COLO668 (cell line): Measurements from ENCODE around the gene KCNH3.
"Not testable (repeated sequence)": the region's sequence is repeated elsewhere in the genome, so short reads cannot be mapped to it uniquely, and the experiment has no call there.

ENCODE experiments used
- DNase-seq: peaks from one replicate; lab custom pipeline; 2025; ENCODE audit not compliant: unreplicated experiment; lab: John Stamatoyannopoulos, UW

Gene KCNH3

GRCh38 chr12:49527361-49528130 lies 11.3 kb upstream of the KCNH3 start:
- DNase-seq = no peak

- no peak for DNase-seq
Observed at GRCh38 chr12:49529414-49529813, 9.4 kb upstream of the KCNH3 start.

DNA sequence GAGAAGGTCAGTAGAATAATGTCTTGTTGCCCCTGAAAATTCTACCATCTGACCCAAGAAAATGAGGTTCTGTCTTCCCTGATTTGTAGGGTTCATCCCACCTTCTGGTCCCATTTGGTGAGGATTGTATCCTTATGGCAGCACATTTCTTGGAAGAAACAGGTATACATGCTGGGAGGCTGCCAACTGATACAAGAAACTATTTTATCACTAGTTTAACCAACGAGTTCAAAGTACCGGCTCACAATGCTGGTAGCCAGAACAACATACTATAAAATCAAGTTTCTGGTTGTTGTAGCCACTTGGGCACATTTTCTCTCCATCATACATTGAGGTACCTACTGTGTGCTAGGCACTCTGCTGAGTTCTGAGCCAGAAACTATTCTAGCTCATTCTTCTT lies 7.1 kb upstream of the KCNH3 start:
- no peak for DNase-seq

DNA sequence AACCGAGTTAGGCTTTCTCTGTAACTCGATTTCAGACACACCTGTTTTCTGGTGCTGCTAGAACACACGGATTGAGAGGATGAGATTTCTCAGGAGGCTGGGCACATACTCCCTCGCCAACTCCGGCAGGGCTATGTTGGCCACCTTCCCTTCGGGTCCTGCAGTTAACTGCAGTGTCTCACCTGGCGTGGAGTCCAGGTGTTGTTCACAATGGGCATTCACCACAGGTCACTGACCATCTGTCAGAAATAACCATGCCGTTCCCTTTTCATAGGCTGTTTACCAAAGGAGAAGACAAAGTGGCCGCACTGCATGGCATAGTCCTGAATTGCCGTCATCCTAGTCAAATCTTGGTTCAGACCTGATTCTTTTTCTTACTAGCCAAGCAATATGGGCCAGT lies 5.5 kb upstream of the KCNH3 start:
- DNase-seq = peak; percentile 41

DNA sequence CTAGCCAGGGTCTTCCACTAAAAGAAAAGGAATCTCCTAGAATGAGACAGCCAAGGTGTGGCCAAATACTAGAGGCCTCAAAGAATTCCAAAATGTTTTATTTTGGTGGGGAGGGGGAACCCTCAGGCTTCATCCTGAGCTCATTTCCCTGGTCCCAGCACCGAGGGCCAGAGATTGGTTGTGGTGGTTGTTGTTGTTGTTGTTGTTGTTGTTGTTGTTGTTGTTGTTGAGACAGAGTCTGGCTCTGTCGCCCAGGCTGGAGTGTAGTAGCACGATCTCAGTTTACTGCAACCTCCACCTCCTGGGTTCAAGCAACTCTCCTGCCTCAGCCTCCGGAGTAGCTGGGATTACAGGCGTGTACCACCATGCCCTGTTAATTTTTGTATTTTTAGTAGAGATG lies 4.7 kb upstream of the KCNH3 start:
- DNase-seq = not testable (repeated sequence)

- no peak for DNase-seq
Observed at GRCh38 chr12:49534731-49535278, 4.0 kb upstream of the KCNH3 start.

DNA sequence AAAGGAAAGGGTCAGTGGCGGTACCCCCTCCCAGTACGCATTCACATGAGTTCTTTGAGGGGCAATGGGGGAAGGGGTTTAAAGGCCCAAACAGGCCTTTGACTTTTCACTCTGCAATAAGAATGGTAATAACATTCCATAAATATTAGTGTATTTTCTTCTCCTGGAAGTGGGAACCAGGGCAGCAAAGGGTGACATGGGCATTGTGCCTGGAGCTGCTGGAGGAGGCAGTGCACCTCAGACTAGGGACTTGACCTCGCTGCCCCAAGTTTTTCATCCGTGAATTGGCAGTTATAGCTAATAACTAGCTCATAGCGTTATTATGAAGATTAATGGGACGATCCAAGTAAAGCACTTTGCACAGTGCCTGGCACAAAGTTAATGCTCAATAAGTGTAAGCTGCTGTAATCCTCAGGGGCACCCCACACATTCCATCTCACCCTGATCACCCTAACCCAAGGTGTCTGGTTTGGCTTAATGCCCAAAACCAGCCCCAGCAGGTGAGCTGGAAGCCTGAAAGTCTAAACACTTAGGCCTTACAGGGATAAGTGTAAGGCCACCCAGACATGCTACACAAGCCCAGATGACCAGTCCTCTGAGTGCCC lies 2.8 kb upstream of the KCNH3 start:
- no peak for DNase-seq

DNA sequence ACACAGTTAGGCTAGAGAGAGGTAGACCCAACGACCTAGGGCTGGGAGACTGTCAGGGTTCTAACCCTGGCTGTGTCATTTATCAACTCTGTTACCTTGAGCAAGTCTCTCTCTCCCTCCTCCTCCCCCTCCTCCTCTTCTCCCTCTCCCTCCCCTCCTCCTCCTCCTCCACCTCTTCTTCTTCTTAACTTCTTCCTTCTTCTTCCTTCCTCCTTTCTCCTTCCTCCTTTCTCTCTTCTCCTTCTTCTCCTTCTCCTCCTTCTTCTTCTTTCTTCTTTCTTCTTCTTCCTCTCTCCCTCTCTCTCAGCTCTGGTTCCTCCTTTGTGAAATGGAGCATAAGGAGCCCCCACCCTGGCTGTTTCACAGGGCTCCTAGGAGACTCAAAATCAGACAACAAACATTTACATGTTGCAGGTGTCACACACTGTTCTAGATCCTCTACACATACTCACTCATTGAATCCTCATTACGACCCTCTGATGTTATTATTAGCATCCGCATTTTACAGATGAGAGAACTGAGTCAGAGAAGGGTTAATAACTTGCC lies 2.2 kb upstream of the KCNH3 start:
- no peak for DNase-seq

GRCh38 chr12:49537231-49537751 lies 1.5 kb upstream of the KCNH3 start:
- DNase-seq = no peak

GRCh38 chr12:49537752-49538509 lies 899 bp upstream of the KCNH3 start:
- DNase-seq = peak; percentile 19

GRCh38 chr12:49539406-49540228 lies 787 bp downstream of the KCNH3 start:
- DNase-seq = no peak

DNA sequence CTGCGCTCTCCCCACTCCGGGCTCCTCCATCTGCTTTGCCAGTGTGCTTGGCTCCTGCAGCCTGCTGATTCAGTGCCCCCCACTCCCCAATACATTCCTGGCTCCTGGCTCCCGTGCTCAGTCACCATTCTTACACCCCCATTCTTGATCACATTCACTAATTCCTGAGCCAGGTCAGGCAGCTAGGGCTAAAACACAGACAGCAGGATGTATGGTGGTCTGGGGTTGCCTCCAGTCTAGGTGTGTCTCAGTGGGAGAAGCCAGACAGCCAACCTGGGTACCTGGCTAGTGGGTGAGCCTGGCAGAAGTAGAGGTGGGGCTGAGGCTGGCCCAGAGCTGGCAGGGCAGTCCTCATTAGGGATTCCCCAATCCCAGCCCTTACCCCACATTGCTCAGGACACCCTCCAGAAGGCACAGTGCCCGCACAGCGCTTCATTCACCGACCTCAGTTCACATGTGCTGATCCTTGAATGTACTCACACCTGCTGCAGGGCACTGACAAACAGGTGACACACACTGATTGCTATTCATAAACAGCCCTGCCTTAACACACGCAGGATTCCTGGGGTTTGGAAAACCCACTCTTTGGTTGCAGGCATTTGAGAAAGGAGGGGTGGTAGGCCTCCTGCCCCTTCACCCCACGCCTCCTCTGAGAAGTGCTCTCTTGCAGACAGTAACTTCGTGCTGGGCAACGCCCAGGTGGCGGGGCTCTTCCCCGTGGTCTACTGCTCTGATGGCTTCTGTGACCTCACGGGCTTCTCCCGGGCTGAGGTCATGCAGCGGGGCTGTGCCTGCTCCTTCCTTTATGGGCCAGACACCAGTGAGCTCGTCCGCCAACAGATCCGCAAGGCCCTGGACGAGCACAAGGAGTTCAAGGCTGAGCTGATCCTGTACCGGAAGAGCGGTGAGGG lies 1.7 kb downstream of the KCNH3 start:
- peak; percentile 53 for DNase-seq

DNA sequence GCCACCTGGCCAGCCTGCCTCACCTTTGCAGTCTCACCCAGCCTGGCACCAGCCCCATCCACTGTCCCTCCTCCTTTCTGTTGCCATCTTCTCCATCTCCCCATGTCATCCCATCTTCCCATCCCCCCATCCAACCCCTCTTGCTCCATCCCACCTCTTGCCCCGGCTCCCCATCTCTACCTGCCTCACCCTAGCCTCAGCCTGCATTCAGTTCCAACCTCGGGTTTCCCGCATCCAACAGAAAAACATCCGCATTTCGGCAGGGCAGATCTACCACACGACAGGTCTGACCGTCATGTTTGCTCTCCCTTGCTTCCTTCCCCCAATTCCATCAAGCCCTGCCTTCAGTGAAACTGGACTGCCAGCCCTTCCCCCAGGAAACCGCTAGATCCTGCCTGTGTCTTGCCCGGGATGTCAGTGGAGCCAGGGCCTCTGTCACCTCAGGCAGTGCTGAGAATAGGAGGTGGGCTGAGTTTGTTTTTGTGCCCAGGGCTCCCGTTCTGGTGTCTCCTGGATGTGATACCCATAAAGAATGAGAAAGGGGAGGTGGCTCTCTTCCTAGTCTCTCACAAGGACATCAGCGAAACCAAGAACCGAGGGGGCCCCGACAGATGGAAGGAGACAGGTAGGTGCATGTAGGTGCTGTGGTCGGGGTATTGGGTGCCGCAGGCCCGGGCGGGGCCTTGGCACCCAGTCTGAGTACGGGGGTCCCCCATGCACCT lies 2.5 kb downstream of the KCNH3 start:
- peak; percentile 7 for DNase-seq

- no peak for DNase-seq
Observed at GRCh38 chr12:49541911-49542505, 3.2 kb downstream of the KCNH3 start.

DNA sequence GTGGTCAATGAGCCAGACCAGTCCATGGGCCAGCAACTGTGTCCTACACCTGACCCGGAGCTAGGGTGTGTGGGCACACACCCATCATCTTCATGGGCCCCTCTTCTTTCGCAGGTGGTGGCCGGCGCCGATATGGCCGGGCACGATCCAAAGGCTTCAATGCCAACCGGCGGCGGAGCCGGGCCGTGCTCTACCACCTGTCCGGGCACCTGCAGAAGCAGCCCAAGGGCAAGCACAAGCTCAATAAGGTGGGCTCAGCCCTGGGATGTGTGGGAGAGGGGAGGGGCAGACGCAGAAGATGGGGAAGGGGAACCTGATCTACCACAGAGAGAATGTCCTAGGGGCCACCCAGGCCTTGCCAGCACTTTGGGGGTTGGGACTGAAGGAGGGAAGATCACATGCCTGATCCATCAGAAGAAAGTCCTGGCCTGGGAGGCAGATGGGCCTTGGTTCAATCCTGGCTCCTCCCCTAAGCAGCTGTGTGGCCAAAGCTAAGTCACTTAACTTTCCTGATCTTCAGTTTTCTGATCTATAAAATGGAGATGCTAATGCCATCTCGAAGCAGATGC lies 3.8 kb downstream of the KCNH3 start:
- no peak for DNase-seq

- DNase-seq = no peak
Observed at GRCh38 chr12:49543221-49543913, 4.5 kb downstream of the KCNH3 start.
